Fibroblast of lung (primary cell): ENCODE results near the gene ZNF740.

Experiments
- EZH2 ChIP-seq: IDR thresholded peaks from 2 replicates; pipeline ENCODE4 v1.5.1; 2012; ENCODE audit warnings: low read length, control low read depth, mild to moderate bottlenecking; ENCODE audit errors: missing control alignments
- TF ChIP-seq, protein P1 (sequence below), 2 donors: IDR thresholded peaks in 1 of 2; conservative IDR thresholded peaks in 1 of 2; 1 replicate in 1 of 2; 2 replicates in 1 of 2; pipeline ENCODE4 v1.5.1; 2011 to 2012; ENCODE audit warnings: low read length in 2 of 2, control low read depth in 1 of 2, inconsistent platforms in 1 of 2, low read depth in 1 of 2, mild to moderate bottlenecking in 1 of 2

DNA sequence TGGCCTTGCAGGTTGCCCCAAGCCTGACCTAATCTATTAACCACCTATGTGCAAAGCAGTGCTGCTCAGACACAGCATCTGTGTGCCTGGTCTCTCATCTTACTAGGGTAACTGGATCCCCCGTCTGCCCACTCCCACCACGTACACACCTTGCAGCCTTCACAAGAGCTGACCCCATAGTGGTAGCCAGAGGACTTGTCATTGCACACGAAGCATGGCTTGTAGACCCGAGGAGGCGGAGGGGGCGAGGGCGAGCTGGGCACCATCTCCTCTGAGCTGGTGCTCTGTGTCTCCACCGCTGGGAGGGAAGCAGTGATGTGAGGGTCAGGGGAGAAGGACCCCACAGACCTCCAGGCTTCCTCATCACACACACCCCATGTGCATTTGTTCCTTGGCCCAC is 35.0 kb downstream of the ZNF740 start:
- TF ChIP-seq, protein P1, sequence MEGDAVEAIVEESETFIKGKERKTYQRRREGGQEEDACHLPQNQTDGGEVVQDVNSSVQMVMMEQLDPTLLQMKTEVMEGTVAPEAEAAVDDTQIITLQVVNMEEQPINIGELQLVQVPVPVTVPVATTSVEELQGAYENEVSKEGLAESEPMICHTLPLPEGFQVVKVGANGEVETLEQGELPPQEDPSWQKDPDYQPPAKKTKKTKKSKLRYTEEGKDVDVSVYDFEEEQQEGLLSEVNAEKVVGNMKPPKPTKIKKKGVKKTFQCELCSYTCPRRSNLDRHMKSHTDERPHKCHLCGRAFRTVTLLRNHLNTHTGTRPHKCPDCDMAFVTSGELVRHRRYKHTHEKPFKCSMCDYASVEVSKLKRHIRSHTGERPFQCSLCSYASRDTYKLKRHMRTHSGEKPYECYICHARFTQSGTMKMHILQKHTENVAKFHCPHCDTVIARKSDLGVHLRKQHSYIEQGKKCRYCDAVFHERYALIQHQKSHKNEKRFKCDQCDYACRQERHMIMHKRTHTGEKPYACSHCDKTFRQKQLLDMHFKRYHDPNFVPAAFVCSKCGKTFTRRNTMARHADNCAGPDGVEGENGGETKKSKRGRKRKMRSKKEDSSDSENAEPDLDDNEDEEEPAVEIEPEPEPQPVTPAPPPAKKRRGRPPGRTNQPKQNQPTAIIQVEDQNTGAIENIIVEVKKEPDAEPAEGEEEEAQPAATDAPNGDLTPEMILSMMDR (conservative IDR thresholded peaks at IDR 0.05 in 1 of 2, IDR thresholded peaks at IDR 0.05 in 1 of 2; ENCODE audit: low read depth in 1 of 2, low read length in 2 of 2) = no peak
- TF ChIP-seq EZH2 = no peak
